Naive B cell (primary cell): ENCODE measurements around the gene KRTAP5-7. TPM values are rescaled to one million over a fixed set of nuclear protein-coding genes. Genes with fewer than 3 reads are reported as not detected.

ENCODE experiments used
- ATAC-seq, 2 donors: fragments of 150-1000 bp; cut with Tn5 transposase; 2 replicates each; pipeline ENCODE4 v1.10.0; 2021; ENCODE audit warnings: low read depth in 2 of 2, mild to moderate bottlenecking in 2 of 2, moderate library complexity in 2 of 2
- DNase-seq: peaks from one replicate; pipeline ENCODE4 v3.0.0; 2022
- H3K27ac Mint-ChIP-seq, 6 donors: one replicate each; pipeline ENCODE4 v1.8.0; 2020 to 2022; ENCODE audit warnings: mild to moderate bottlenecking in 6 of 6, mixed read lengths in 6 of 6, moderate library complexity in 5 of 6, inconsistent platforms in 2 of 6
- H3K27me3 Mint-ChIP-seq, 3 donors: one replicate each; pipeline ENCODE4 v1.8.0; 2021 to 2022; ENCODE audit warnings: mixed read lengths in 3 of 3, mild to moderate bottlenecking in 1 of 3
- H3K36me3 Mint-ChIP-seq, 2 donors: one replicate each; pipeline ENCODE4 v1.8.0; 2020 to 2022; ENCODE audit warnings: mixed read lengths in 2 of 2, inconsistent platforms in 1 of 2, mild to moderate bottlenecking in 1 of 2
- H3K4me1 Mint-ChIP-seq, 3 donors: one replicate each; pipeline ENCODE4 v1.8.0; 2020 to 2022; ENCODE audit warnings: mixed read lengths in 3 of 3, inconsistent platforms in 1 of 3, mild to moderate bottlenecking in 1 of 3, moderate library complexity in 1 of 3
- H3K4me3 Mint-ChIP-seq, 8 donors: one replicate each; pipeline ENCODE4 v1.8.0; 2020 to 2022; ENCODE audit warnings: mild to moderate bottlenecking in 8 of 8, mixed read lengths in 8 of 8, moderate library complexity in 8 of 8, inconsistent platforms in 2 of 8
- H3K9me3 Mint-ChIP-seq, 7 donors: one replicate each; pipeline ENCODE4 v1.8.0; 2020 to 2022; ENCODE audit warnings: mixed read lengths in 7 of 7, mild to moderate bottlenecking in 5 of 7, inconsistent platforms in 2 of 7, moderate library complexity in 1 of 7
- polyA plus RNA-seq, 6 donors: library from polyadenylated mRNA; unstranded; fragments of 300-500 nt; fragmentation: Illumina TruSeq; gene quantifications; one replicate each; pipeline ENCODE4 v1.2.3, GENCODE V29; 2021; ENCODE audit warnings: low read depth in 6 of 6

KRTAP5-7 gene
- polyA plus RNA-seq, 6 donors from 2014 or later: not detected

DNA sequence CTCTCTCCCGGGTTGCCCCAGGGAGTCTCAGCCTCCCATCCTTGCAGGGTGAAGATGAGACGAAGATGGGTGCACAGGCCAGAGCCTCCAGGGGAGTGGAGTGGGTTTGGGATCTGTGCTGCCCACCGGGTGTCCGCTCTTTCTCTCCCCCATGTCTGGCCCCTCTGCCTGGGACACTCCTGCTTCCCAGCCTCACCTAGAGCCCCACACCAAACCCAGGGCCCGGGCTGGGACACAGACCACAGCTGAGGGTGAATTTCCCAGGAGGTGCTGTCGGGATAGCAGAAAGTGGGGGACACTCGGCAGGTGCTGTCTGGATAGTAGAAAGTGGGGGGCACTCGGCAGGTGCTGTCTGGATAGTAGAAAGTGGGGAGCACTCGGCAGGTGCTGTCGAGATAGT, 25.0 kb upstream of the KRTAP5-7 start:
- Mint-ChIP-seq H3K9me3 (peaks cover 0 to 10% (median 5%) of the 10 kb centered on the region in 7 donors), H3K27me3 (no peaks in the 10 kb centered on the region), H3K27ac (no peak overlapping the region), H3K4me1 (peaks cover 4 to 9% (median 5%) of the 10 kb centered on the region in 3 donors), H3K36me3 (peaks cover 34 to 58% of the 10 kb centered on the region in 2 donors), H3K4me3 (no peak overlapping the region)
- DNase-seq (no peak), ATAC-seq (no peak)

DNA sequence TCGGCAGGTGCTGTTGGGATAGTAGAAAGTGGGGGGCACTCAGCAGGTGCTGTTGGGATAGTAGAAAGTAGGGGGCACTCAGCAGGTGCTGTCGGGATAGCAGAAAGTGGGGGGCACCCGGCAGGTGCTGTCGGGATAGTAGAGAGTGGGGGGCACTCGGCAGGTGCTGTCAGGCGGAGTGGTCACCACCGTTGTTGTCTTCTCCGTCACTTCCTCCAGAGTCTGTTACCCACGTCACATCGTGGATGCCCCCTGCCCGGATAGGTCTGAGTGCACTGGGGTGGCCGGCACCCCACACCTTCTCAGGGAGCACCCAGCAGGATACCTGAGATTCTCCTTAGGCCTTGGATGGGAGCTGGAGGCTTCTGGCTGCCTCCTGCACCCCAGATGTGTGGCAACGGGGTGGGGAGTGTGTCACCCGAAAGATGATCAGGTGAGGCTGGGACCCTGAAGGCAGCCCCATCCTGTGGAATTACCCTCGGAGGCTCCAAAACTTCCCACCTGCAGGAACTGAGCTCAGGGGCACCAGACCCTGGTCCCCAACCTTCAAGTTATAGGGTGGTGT, 24.1 kb upstream of the KRTAP5-7 start:
- Mint-ChIP-seq H3K4me1 (peaks cover 4 to 9% (median 5%) of the 10 kb centered on the region in 3 donors), H3K27ac (peak overlapping the region in 1 of 6 donors; percentile 47), H3K27me3 (no peaks in the 10 kb centered on the region), H3K9me3 (peaks cover 1 to 18% (median 6%) of the 10 kb centered on the region in 7 donors), H3K4me3 (no peak overlapping the region), H3K36me3 (peaks cover 34 to 56% of the 10 kb centered on the region in 2 donors)
- no peak for ATAC-seq
- no peak for DNase-seq

DNA sequence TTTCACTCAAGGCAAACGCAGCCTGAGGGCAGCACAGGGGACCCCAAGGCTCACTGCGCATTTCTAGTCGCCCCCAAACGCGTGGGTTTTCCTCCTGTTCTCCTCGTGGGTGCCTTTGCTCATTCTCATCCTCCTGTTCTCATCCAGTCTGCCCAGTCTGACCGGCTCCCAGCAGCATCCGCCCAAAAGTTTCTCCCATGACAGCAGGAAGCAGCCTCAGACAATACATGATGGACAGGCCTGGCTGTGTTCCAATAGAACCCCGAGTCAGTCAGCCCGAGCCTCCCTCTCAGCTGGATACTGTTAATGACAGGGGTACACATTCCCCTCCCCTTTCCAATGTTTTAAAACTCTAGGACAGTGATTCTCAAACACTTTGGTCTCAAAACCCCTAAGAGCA, 22.5 kb upstream of the KRTAP5-7 start:
- Mint-ChIP-seq H3K27ac (peak overlapping the region in 1 of 6 donors; percentile 65), H3K4me1 (peaks cover 4 to 9% (median 5%) of the 10 kb centered on the region in 3 donors), H3K36me3 (peaks cover 35 to 52% of the 10 kb centered on the region in 2 donors), H3K27me3 (no peaks in the 10 kb centered on the region), H3K9me3 (peaks cover 9 to 34% (median 21%) of the 10 kb centered on the region in 7 donors), H3K4me3 (no peak overlapping the region)
- no peak for ATAC-seq
- no peak for DNase-seq

DNA sequence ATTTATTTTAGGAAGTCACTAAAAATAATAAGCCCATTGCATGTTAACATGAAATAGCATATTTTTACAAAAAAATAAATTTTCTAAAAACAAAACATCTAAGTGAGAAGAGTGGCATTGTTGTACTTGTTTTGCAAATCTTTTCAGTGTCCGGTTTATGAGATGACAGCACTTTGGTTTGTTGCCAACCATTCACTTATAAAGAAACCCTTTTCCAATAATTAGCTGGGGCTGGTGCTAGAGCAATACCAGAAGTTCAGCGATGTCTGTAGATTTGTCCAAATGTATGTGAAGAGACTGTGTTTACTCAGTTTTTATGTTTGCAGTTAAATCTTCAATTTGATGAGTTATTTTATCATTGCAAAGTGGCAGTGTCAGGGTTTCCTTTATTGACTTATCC, 22.1 kb upstream of the KRTAP5-7 start:
- ATAC-seq (no peak), DNase-seq (no peak)
- H3K36me3 Mint-ChIP-seq: peaks cover 35 to 56% of the 10 kb centered on the region in 2 donors
- no peak overlapping the region for H3K27ac Mint-ChIP-seq
- H3K4me3 Mint-ChIP-seq: no peak overlapping the region
- H3K27me3 Mint-ChIP-seq: no peaks in the 10 kb centered on the region
- H3K4me1 Mint-ChIP-seq: peaks cover 4 to 9% (median 5%) of the 10 kb centered on the region in 3 donors
- H3K9me3 Mint-ChIP-seq: peaks cover 14 to 39% (median 26%) of the 10 kb centered on the region in 7 donors

DNA sequence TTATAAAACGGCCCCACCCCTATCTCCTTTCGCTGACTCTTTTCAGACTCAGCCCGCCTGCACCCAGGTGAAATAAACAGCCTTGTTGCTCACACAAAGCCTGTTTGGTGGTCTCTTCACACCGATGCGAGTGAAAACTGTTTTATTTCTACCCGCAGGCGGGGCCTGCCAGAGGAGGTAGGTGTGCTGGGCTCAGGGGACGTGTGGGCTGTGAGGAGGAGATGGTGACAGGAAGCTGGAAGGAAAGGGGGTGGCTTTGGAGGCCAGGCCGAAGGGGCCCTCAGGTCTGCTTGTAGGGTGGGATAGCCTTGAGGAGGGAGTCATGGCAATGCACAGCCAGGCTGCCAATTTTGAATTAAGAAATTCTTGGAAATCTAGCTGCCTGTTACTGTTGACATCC, 21.3 kb upstream of the KRTAP5-7 start:
- ATAC-seq: no peak
- Mint-ChIP-seq H3K27me3 (no peaks in the 10 kb centered on the region), H3K36me3 (peaks cover 35 to 50% of the 10 kb centered on the region in 2 donors), H3K9me3 (peaks cover 14 to 47% (median 32%) of the 10 kb centered on the region in 7 donors), H3K27ac (peak overlapping the region in 1 of 6 donors; percentile 75), H3K4me1 (peaks cover 4 to 9% (median 5%) of the 10 kb centered on the region in 3 donors), H3K4me3 (peak overlapping the region in 1 of 8 donors; percentile 55)
- no peak for DNase-seq

DNA sequence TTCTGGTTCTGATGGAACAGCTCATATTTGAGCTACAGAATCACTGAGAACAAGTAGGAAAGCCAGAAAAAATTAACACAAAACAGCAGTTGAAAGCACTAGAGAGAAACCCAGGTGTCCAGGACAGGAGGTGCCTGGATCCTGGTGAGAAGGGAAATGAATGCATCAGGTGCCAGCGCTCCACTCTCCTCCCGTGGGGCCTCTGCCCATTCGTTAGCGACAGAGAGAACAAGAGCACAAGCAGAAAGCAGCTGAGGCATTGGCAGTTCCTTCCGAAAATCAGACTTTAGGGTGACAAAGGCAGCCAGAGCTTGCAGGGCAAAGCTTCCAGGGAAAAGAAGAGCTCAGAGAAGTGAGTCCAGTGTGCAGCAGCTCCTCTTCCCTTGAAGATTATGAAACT, 20.0 kb upstream of the KRTAP5-7 start:
- Mint-ChIP-seq H3K27me3 (no peaks in the 10 kb centered on the region), H3K4me3 (no peak overlapping the region), H3K4me1 (peaks cover 4 to 9% (median 5%) of the 10 kb centered on the region in 3 donors), H3K36me3 (peaks cover 35 to 46% of the 10 kb centered on the region in 2 donors), H3K27ac (peak overlapping the region in 2 of 6 donors; percentile 17 to 74), H3K9me3 (peaks cover 14 to 59% (median 42%) of the 10 kb centered on the region in 7 donors)
- no peak for DNase-seq
- no peak for ATAC-seq

DNA sequence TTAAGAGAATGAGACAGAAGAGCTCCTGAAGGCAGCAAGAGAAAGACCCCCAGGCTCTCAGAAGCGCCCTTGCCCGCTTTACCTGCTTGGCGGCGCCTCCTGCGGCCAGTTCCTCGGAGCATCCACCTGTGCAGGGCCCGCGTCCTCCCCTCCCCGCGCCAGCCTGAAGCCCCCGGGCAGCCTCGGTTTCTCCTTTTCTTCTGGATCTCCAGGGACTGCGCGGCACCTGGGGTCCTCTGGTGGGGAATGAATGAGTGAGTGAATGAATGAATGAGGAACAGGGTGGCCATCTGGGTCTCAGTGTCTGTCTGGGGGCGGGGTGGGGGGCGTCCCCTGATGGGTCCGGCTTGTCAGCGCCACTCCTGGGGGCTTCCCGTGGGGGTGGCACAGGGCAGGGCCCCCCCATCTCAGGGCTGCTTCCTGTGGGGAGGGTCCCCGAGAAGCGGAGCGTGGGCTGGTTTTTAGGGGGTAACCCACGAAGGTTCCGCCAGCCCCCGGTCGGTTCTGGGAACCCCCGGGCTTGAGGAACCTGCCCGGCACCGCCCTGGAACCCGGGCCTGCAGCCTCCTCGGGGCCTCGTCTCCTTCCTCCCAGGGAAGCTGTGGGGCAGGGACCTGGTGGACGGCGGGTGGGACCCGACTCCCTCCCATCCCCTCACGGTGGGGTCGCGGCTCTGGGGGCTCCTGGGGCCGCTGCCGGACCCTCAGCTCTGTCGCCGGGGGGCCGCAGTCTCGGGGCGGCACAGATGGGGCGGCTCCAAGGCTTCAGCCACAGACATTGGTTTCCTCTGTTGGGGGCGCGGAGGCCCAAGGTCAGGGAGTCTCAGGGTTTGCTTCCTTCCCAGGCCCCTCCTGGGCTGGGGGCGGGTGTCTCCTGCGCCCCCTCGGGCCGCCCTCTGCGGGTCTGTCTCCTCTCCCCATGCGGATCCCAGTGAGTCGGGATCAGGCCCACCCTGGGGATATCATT, 8.3 kb upstream of the KRTAP5-7 start:
- Mint-ChIP-seq H3K9me3 (peaks cover 0 to 11% (median 5%) of the 10 kb centered on the region in 7 donors), H3K27ac (no peak overlapping the region), H3K4me1 (no peaks in the 10 kb centered on the region), H3K36me3 (no peaks in the 10 kb centered on the region), H3K27me3 (no peaks in the 10 kb centered on the region), H3K4me3 (no peak overlapping the region)
- ATAC-seq: no peak
- DNase-seq: no peak

DNA sequence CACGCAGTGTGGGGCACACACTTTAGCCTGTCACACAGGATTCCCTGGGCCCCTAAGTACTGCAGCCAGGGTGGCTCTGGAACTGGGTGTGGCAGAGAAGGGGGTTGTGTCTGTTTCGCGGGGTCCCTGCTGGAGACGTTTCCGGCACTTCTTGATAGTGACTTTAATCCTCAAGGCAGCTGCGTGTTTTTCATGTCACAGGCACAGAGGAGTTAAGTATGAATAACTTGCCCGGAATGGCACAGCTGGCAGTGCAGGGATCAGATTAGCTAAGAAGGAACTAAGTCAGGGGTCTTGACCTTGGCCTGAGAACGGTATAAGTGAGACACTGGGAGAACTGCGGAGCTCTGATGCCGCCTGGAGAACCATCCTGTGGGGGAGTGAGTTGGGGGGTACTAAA, 7.5 kb upstream of the KRTAP5-7 start:
- H3K4me1 Mint-ChIP-seq: no peaks in the 10 kb centered on the region
- no peaks in the 10 kb centered on the region for H3K27me3 Mint-ChIP-seq
- no peaks in the 10 kb centered on the region for H3K36me3 Mint-ChIP-seq
- H3K27ac Mint-ChIP-seq: no peak overlapping the region
- H3K9me3 Mint-ChIP-seq: peaks cover 0 to 8% (median 4%) of the 10 kb centered on the region in 7 donors
- ATAC-seq: no peak
- no peak for DNase-seq
- no peak overlapping the region for H3K4me3 Mint-ChIP-seq

DNA sequence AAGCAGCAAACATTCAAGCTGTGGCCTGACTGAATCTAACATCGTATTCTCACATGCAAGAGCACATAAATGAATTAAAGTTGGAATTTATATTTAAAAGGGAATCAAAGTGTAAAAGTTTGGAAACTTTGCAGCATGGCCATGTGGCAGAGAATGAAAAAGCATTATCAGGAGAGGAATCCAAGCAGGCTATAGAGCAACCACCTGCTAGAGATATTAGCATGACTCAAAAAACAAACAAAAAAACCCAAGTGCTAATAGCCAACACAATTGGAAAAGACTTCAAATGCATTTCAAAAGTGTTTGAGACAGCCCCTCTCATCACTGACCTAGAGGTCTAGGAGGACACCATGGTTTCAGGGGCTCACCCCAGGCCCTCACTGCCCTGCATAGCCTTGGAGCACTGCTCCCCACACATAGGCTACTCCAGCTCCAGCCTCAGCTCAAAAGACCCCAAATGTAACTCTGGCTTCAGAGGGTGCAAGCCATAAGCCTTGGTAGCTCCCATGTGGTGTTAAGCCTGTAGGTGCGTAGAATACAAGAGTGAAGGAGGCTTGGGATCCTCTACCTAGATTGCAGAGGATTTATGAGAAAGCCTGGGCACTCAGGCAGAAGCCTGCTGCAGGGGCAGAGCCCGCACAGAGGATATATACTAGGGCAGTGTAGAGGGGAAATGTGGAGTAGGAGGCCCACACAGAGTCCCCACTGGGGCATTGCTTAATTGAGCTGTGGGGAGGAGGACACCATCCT, 1.7 kb upstream of the KRTAP5-7 start:
- Mint-ChIP-seq H3K27me3 (peaks cover 0 to 15% (median 4%) of the 10 kb centered on the region in 3 donors), H3K9me3 (peaks cover 0 to 5% (median 0%) of the 10 kb centered on the region in 7 donors), H3K4me1 (no peaks in the 10 kb centered on the region), H3K36me3 (peaks cover 0 to 3% of the 10 kb centered on the region in 2 donors), H3K4me3 (no peak overlapping the region), H3K27ac (no peak overlapping the region)
- no peak for DNase-seq
- ATAC-seq: no peak

DNA sequence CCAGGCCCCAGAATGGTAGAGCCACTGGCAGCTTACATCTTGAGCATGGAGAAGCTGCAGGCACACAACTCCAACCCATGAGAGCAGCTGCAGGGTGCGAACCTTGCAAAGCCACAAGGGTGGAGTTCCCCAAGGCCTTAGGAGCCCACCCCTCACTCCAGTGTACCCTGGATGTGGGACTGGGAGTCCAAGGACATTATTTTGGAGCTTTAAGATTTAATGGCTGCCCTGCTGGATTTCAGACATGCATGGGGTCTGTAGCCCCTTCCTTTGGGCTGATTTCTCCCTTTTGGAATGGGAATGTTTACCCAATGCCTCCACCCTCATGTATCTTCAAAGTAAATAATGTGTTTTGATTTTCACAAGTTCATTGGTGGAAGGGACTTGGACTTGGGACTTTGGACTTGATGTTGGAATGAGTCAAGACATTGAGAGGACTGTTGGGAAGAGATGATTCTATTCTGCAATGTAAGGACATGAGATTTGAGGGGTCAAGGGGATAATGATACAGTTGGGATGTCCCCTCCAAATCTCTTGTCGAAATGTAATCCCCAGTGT, 1.1 kb upstream of the KRTAP5-7 start:
- Mint-ChIP-seq H3K9me3 (peaks cover 0 to 5% (median 0%) of the 10 kb centered on the region in 7 donors), H3K4me1 (no peaks in the 10 kb centered on the region), H3K4me3 (no peak overlapping the region), H3K27ac (no peak overlapping the region), H3K36me3 (peaks cover 0 to 3% of the 10 kb centered on the region in 2 donors), H3K27me3 (peaks cover 0 to 15% (median 4%) of the 10 kb centered on the region in 3 donors)
- no peak for ATAC-seq
- DNase-seq: no peak

DNA sequence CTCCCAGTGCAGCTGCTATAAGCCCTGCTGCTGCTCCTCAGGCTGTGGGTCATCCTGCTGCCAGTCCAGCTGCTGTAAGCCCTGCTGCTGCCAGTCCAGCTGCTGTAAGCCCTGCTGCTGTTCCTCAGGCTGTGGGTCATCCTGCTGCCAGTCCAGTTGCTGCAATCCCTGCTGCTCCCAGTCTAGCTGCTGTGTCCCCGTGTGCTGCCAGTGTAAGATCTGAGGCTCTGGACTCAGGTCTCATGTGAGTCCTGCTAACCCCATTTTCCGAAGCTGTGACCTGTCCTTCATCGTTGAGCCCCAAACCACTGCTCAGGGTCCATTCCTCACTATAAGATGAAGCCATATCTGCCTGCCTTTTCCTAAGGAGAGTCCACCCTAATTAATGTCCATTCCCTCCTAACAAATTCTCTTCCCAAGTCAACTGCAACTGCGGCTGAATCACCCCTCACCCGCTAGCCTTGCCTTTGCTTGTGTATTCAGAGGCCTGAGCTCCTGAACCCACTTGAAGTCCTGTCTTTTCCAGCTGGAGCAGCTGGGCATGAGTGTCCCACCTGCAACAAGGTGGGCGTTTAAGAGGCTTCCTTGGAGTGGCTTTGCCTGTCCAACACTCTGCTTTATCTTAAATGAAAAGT, 626 bp downstream of the KRTAP5-7 start:
- no peak for ATAC-seq
- Mint-ChIP-seq H3K4me1 (no peaks in the 10 kb centered on the region), H3K36me3 (peaks cover 0 to 3% of the 10 kb centered on the region in 2 donors), H3K27ac (no peak overlapping the region), H3K9me3 (peaks cover 0 to 3% (median 0%) of the 10 kb centered on the region in 7 donors), H3K4me3 (no peak overlapping the region), H3K27me3 (peaks cover 0 to 15% (median 4%) of the 10 kb centered on the region in 3 donors)
- DNase-seq: no peak

DNA sequence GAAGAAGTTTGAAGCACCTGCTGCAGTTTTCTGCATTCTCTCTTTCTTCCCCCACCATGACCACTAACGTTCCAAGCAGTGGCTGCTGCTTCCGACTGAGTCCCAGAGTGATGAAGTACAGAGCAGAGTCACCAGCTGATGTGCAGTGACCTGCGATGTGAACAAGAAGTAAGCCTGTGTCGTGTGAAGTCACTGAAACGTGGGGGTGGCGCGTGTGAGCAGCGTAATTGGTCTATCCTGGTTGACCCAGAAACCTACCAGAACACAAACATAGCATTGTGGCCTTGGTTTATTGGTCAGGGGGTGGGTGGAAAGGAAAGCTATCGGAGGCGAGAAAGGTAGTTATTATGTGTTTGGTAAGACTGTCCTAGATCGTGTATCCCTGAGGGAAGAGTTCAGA, 3.5 kb downstream of the KRTAP5-7 start:
- Mint-ChIP-seq H3K27ac (peak overlapping the region in 3 of 6 donors; percentile 53 to 70 (median 57)), H3K4me1 (no peaks in the 10 kb centered on the region), H3K9me3 (peaks cover 0 to 3% (median 0%) of the 10 kb centered on the region in 7 donors), H3K36me3 (peaks cover 0 to 3% of the 10 kb centered on the region in 2 donors), H3K27me3 (peaks cover 0 to 15% (median 4%) of the 10 kb centered on the region in 3 donors), H3K4me3 (peak overlapping the region in 1 of 8 donors; percentile 1)
- DNase-seq (no peak), ATAC-seq (peak; percentile 45 to 46)
